BE2C (cell line): Measurements from ENCODE around the gene OR52B6.

ENCODE experiments used
- DNase-seq: peaks from one replicate; pipeline ENCODE4 v3.0.0-alpha.2; 2020
- H3K27me3 ChIP-seq: fragments of 250-450 bp; sonication (Bioruptor Pico); 2 replicates; pipeline ENCODE4 v1.5.1; 2020; ENCODE audit warnings: mild to moderate bottlenecking
- H3K36me3 ChIP-seq: fragments of 250-450 bp; sonication (Bioruptor Pico); 2 replicates; pipeline ENCODE4 v1.5.1; 2020; ENCODE audit warnings: mild to moderate bottlenecking
- H3K4me1 ChIP-seq: fragments of 250-450 bp; sonication (Bioruptor Pico); 2 replicates; pipeline ENCODE4 v1.5.1; 2020
- H3K4me3 ChIP-seq: 2 replicates; pipeline ENCODE4 v1.5.1; 2011; ENCODE audit warnings: low read depth, low read length
- H3K9me3 ChIP-seq: fragments of 250-450 bp; sonication (Bioruptor Pico); 2 replicates; pipeline ENCODE4 v1.5.1; 2020
- CTCF ChIP-seq: IDR thresholded peaks from 2 replicates; pipeline ENCODE4 v1.5.1; 2012; ENCODE audit warnings: mild to moderate bottlenecking, low read depth, low read length

The OR52B6 gene

DNA sequence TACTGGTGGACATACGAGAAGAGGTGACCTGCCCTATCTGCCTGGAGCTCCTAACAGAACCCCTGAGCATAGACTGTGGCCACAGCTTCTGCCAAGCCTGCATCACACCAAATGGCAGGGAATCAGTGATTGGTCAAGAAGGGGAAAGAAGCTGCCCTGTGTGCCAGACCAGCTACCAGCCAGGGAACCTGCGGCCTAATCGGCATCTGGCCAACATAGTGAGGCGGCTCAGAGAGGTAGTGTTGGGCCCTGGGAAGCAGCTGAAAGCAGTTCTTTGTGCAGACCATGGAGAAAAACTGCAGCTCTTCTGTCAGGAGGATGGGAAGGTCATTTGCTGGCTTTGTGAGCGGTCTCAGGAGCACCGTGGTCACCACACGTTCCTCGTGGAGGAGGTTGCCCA is 22.6 kb downstream of the OR52B6 start:
- H3K4me1 ChIP-seq: no peaks in the 10 kb centered on the region
- no peaks in the 10 kb centered on the region for H3K36me3 ChIP-seq
- TF ChIP-seq CTCF: no peak
- no peaks in the 10 kb centered on the region for H3K9me3 ChIP-seq
- no peak for DNase-seq
- no peak overlapping the region for H3K4me3 ChIP-seq
- no peaks in the 10 kb centered on the region for H3K27me3 ChIP-seq

DNA sequence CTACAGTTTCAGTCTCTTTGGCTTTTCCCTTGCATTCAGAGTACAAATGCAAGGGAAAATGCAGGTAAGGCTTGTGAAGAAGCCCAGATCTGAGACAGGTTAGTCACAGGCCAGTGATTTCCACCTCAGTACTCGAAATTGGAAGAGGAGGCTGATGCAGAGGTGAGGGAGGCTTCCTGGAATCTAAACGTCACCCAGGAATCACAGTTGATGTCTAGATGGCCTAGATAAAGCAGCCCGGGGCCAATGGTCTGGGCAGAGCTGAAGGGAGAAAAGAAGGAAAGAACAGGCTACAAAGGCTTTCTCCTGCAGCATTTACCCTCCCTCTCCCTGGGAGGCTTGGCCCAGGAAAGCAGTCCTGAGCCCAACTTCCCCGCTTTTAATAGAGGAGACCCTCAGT is 24.2 kb downstream of the OR52B6 start:
- Histone ChIP-seq H3K4me1 (no peaks in the 10 kb centered on the region), H3K36me3 (no peaks in the 10 kb centered on the region), H3K27me3 (no peaks in the 10 kb centered on the region), H3K4me3 (no peak overlapping the region), H3K9me3 (no peaks in the 10 kb centered on the region)
- no peak for TF ChIP-seq CTCF
- no peak for DNase-seq

- TF ChIP-seq CTCF: no peak
- H3K9me3 ChIP-seq: no peaks in the 10 kb centered on the region
- H3K36me3 ChIP-seq: no peaks in the 10 kb centered on the region
- no peaks in the 10 kb centered on the region for H3K27me3 ChIP-seq
- H3K4me1 ChIP-seq: no peaks in the 10 kb centered on the region
- no peak overlapping the region for H3K4me3 ChIP-seq
- DNase-seq: no peak
These were observed 25.2 kb downstream of the OR52B6 start for GRCh38 chr11:5605849-5606248.

DNA sequence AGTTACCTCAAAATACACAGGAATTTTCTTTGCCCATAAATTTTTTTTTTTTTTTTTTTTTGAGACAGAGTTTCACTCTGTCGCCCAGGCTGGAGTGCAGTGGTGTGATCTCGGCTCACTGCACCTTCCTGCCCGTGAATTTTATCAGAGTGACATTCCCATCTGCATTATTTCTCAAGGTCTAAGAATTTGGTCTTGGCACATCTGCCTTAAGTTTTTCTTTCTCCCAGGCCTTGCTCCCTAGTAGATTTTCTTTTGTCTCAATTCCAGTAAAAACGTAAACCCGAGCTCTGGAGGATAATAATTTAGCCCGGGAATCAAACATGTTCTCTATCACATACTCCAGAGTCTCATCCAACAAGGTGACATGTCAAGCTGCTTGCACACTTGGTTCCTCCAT is 28.1 kb downstream of the OR52B6 start:
- Histone ChIP-seq H3K27me3 (no peaks in the 10 kb centered on the region), H3K36me3 (no peaks in the 10 kb centered on the region), H3K4me3 (no peak overlapping the region), H3K9me3 (no peaks in the 10 kb centered on the region), H3K4me1 (no peaks in the 10 kb centered on the region)
- TF ChIP-seq CTCF: no peak
- DNase-seq: no peak

DNA sequence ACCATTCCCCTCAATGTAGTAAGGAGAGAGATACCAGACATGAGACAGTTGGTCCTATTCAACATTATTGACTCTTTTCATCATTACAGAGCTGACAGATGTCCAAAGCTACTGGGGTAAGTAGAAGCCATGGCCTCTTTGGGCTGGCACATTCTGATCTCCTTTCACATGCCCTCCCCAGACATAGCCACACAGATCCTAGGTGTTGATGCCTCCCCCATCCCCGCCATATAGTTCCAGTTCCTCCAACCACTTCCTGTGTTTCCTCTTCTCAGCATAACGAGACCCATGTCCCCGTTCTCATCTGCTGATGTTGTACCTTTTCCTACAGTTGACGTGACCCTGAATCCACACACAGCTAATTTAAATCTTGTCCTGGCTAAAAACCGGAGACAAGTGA is 29.8 kb downstream of the OR52B6 start:
- Histone ChIP-seq H3K36me3 (no peaks in the 10 kb centered on the region), H3K27me3 (no peaks in the 10 kb centered on the region), H3K4me3 (no peak overlapping the region), H3K9me3 (no peaks in the 10 kb centered on the region), H3K4me1 (no peaks in the 10 kb centered on the region)
- TF ChIP-seq CTCF: no peak
- no peak for DNase-seq

DNA sequence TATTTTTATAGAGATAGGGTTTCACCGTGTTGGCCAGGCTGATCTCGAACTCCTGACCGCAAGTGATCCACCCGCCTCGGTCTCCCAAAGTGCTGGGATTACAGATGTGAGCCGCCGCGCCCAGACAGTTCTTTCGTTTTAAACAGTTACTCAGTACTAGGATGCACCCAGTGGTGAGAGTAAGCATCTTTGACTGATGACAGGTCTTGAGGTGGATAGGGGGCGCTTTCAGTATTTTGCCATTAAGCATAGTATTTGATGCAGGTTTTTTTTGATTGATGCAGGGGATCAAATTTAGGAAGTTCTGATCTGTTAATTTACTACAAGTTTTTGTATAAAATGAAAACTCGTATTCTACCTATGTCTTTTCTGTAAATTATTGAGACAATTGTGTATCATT is 30.9 kb downstream of the OR52B6 start:
- no peak for TF ChIP-seq CTCF
- H3K4me3 ChIP-seq: no peak overlapping the region
- H3K4me1 ChIP-seq: no peaks in the 10 kb centered on the region
- no peak for DNase-seq
- no peaks in the 10 kb centered on the region for H3K36me3 ChIP-seq
- no peaks in the 10 kb centered on the region for H3K27me3 ChIP-seq
- no peaks in the 10 kb centered on the region for H3K9me3 ChIP-seq
